ENCODE measurements around the gene PCSK6. TPM values are rescaled to one million over a fixed set of nuclear protein-coding genes. Genes with fewer than 3 reads are reported as not detected.

PCSK6 gene
- total and polyA plus RNA-seq, 2 of the 8 experiments (the other 6 are each of a cell fraction or from before 2014, with no cell fraction given) = 1.9 to 4.0 TPM

- H3K9ac ChIP-seq (replicated peaks in 1 of 4; ENCODE audit: extremely low read depth in 1 of 4, low read depth in 3 of 4, low read length in 3 of 4) = no peak overlapping the region
- H3K23me2 ChIP-seq (ENCODE audit: low read depth, low read length) = no peaks in the 10 kb centered on the region
- no peak overlapping the region for H3K56ac ChIP-seq (replicated peaks; ENCODE audit: insufficient read length, low read depth, low read length)
- H3K4ac ChIP-seq (replicated peaks; ENCODE audit: insufficient read length, low read depth, low read length) = no peak overlapping the region
- H4K5ac ChIP-seq (ENCODE audit: insufficient read length, low read depth, low read length) = no peak overlapping the region
- 81% methylated on average over 23 of the region's 23 CpGs; no CpG with 5 or more reads in 1 of the 2 experiments for WGBS, 2 experiments (ENCODE audit: extremely low coverage in 1 of 2, insufficient coverage in 1 of 2, insufficient read length in 1 of 2, insufficient replicate concordance in 2 of 2, low coverage in 1 of 2, low lambda C conversion rate in 2 of 2, missing lambda C conversion rate in 1 of 2)
- ChIA-PET CTCF (ENCODE audit: partially characterized antibody) (interaction anchor here (0.5 to 2.1 kb wide), 12 partner anchors 9 to 483 kb away, joined by 3 to 11 read pairs (median 3); no protein-coding TSS in a partner anchor), POLR2A (ENCODE audit: partially characterized antibody) (interaction anchor here (0.8 kb wide), 1 partner anchor 160 kb away, joined by 3 read pairs; no protein-coding TSS in a partner anchor)
- peak overlapping the region; percentile 60 for H3K18ac ChIP-seq (ENCODE audit: extremely low read depth, low read length)
- peaks cover 0 to 6% (median 2%) of the 10 kb centered on the region in 4 experiments; a peak in 4 of 7 replicates for H3K27me3 ChIP-seq (replicated peaks in 1 of 4; ENCODE audit: control insufficient read depth in 3 of 4, extremely low read depth in 1 of 4, insufficient read depth in 3 of 4, low read length in 3 of 4)
- no peak overlapping the region; the same call in 1 of the 2 replicates for H2AFZ ChIP-seq (ENCODE audit: low read length)
- H2BK12ac ChIP-seq (ENCODE audit: low read depth, low read length) = peak overlapping the region; percentile 84; the same call in 1 of the 2 replicates
- no peak overlapping the region for H2BK120ac ChIP-seq (replicated peaks; ENCODE audit: low read depth, low read length)
- no peak overlapping the region for H2BK5ac ChIP-seq (ENCODE audit: low read depth, low read length)
- no peak overlapping the region; the same call in 1 of the 2 replicates for H2AK5ac ChIP-seq (ENCODE audit: low read depth, low read length)
- H3K9me3 ChIP-seq (ENCODE audit: insufficient read depth in 2 of 2, low read depth in 1 of 2, low read length in 1 of 2) = no peaks in the 10 kb centered on the region
- H3K4me3 ChIP-seq (ENCODE audit: extremely low read depth in 1 of 4, insufficient read depth in 2 of 4, low read depth in 3 of 4, low read length in 4 of 4) = no peak overlapping the region
- H2BK20ac ChIP-seq (ENCODE audit: low read length) = 0 out of 2 replicates have a peak overlapping the region, but pooled peaks have one; percentile 61
- no peaks in the 10 kb centered on the region for H3K79me2 ChIP-seq (ENCODE audit: control insufficient read depth in 1 of 2, insufficient read depth in 2 of 2, low read length in 2 of 2)
- no peak overlapping the region for H3K27ac ChIP-seq (ENCODE audit: low read depth, low read length)
- peak in 1 of 2 experiments; percentile 47 for DNase-seq (ENCODE audit: low read depth in 1 of 2, low spot score in 2 of 2)
- H3K4me1 ChIP-seq (replicated peaks in 1 of 4; ENCODE audit: control insufficient read depth in 3 of 4, insufficient read depth in 4 of 4, low read length in 3 of 4) = peaks cover 0 to 24% (median 13%) of the 10 kb centered on the region in 4 experiments; a peak in 5 of 7 replicates
- H3K79me1 ChIP-seq (ENCODE audit: low read depth, low read length) = no peaks in the 10 kb centered on the region
- H4K91ac ChIP-seq (replicated peaks; ENCODE audit: insufficient read length, low read length) = peak overlapping the region; percentile 41
- H3K14ac ChIP-seq (ENCODE audit: insufficient read length) = no peak overlapping the region
- no peaks in the 10 kb centered on the region for H3K36me3 ChIP-seq (ENCODE audit: control insufficient read depth in 2 of 4, insufficient read depth in 4 of 4, low read length in 3 of 4)
- no peak for TF ChIP-seq YY1 (IDR thresholded peaks at IDR 0.05; ENCODE audit: low read depth, low read length)
- peak; percentile 35 for TF ChIP-seq MAX (IDR thresholded peaks at IDR 0.05)
- TF ChIP-seq USF2 (IDR thresholded peaks at IDR 0.05; ENCODE audit: low read length) = 0 out of 2 replicates have a peak, but pooled peaks have one; percentile 39
- no peak for TF ChIP-seq FOSL1 (IDR thresholded peaks at IDR 0.05; ENCODE audit: insufficient read depth, low read depth, low read length)
- TF ChIP-seq JUND (IDR thresholded peaks at IDR 0.05; ENCODE audit: low read length) = no peak
- no peak overlapping the region; the same call in 1 of the 2 replicates for H2BK15ac ChIP-seq (ENCODE audit: low read length)
- no peak overlapping the region for H3K23ac ChIP-seq (ENCODE audit: insufficient read length)
- no peak overlapping the region; the same call in 1 of the 2 replicates for H4K8ac ChIP-seq (ENCODE audit: extremely low read depth, insufficient read depth, low read length)
- no peak for FAIRE-seq
- H4K20me1 ChIP-seq (replicated peaks in 1 of 2; ENCODE audit: control insufficient read depth in 1 of 2, insufficient read depth in 2 of 2, low read length in 2 of 2) = no peaks in the 10 kb centered on the region
- no peak overlapping the region for H3K4me2 ChIP-seq (ENCODE audit: insufficient read depth in 1 of 2, low read depth in 2 of 2, low read length in 2 of 2)
Measured at GRCh38 chr15:101496198-101496986, 6.9 kb upstream of the PCSK6 start.

Measured in H1 (cell line).